Activated naive CD8-positive, alpha-beta T cell treated with anti-CD3 and anti-CD28 coated beads, Interleukin-2, amount 10 ng/mL, durations not matched to agents 7 days and 5 days (primary cell): ENCODE results near the gene OTOG. TPM values are rescaled to one million over a fixed set of nuclear protein-coding genes. Genes with fewer than 3 reads are reported as not detected.

ENCODE experiments used
- ATAC-seq: fragments of 150-1000 bp; cut with Tn5 transposase; one replicate; pipeline ENCODE4 v1.10.0; 2021; ENCODE audit warnings: low read depth, moderate library complexity
- POLR2A ChIA-PET: fragments of 350-600 bp; sonication (Branson Sonifier 250); formaldehyde crosslinking; loops from one replicate; lab custom pipeline; 2021; ENCODE audit warnings: antibody characterized with exemption; lab: Charles Lee
- DNase-seq: peaks from one replicate; pipeline ENCODE4 v3.0.0; 2021
- H3K27ac Mint-ChIP-seq: one replicate; pipeline ENCODE4 v1.8.0; 2022; ENCODE audit warnings: mild to moderate bottlenecking, mixed read lengths
- H3K27me3 Mint-ChIP-seq: one replicate; pipeline ENCODE4 v1.8.0; 2022; ENCODE audit warnings: mild to moderate bottlenecking, moderate library complexity, mixed read lengths
- H3K36me3 Mint-ChIP-seq: one replicate; pipeline ENCODE4 v1.8.0; 2021; ENCODE audit warnings: mild to moderate bottlenecking, mixed read lengths
- H3K4me1 Mint-ChIP-seq: one replicate; pipeline ENCODE4 v1.8.0; 2021; ENCODE audit warnings: mixed read lengths
- H3K4me3 Mint-ChIP-seq: one replicate; pipeline ENCODE4 v1.8.0; 2022; ENCODE audit warnings: mild to moderate bottlenecking, moderate library complexity, mixed read lengths
- H3K9me3 Mint-ChIP-seq: one replicate; pipeline ENCODE4 v1.8.0; 2021; ENCODE audit warnings: mixed read lengths
- total RNA-seq, 2 experiments: library from RNA; stranded (reverse); gene quantifications; one replicate each; pipeline ENCODE4 v1.2.3, GENCODE V29; 2021

Gene OTOG
- total RNA-seq, 2 experiments from 2014 or later = not detected

GRCh38 chr11:17563231-17563646, 16.2 kb downstream of the OTOG start:
- H3K4me1 Mint-ChIP-seq = peaks cover 4% of the 10 kb centered on the region
- no peak overlapping the region for H3K27ac Mint-ChIP-seq
- DNase-seq = no peak
- no peak for ATAC-seq
- H3K9me3 Mint-ChIP-seq = no peaks in the 10 kb centered on the region
- H3K4me3 Mint-ChIP-seq = no peak overlapping the region
- peaks cover 4% of the 10 kb centered on the region for H3K27me3 Mint-ChIP-seq
- POLR2A ChIA-PET = no interaction called here
- H3K36me3 Mint-ChIP-seq = no peaks in the 10 kb centered on the region

GRCh38 chr11:17563961-17564686, 17.1 kb downstream of the OTOG start:
- peaks cover 12% of the 10 kb centered on the region for H3K4me1 Mint-ChIP-seq
- H3K9me3 Mint-ChIP-seq = no peaks in the 10 kb centered on the region
- no peak overlapping the region for H3K4me3 Mint-ChIP-seq
- ATAC-seq = no peak
- H3K27me3 Mint-ChIP-seq = peaks cover 4% of the 10 kb centered on the region
- no peak for DNase-seq
- POLR2A ChIA-PET = no interaction called here
- H3K27ac Mint-ChIP-seq = no peak overlapping the region
- no peaks in the 10 kb centered on the region for H3K36me3 Mint-ChIP-seq

GRCh38 chr11:17564687-17565042, 17.6 kb downstream of the OTOG start:
- H3K27ac Mint-ChIP-seq = no peak overlapping the region
- no peak for DNase-seq
- no peak overlapping the region for H3K4me3 Mint-ChIP-seq
- H3K9me3 Mint-ChIP-seq = no peaks in the 10 kb centered on the region
- no peak for ATAC-seq
- POLR2A ChIA-PET = no interaction called here
- peaks cover 13% of the 10 kb centered on the region for H3K4me1 Mint-ChIP-seq
- H3K27me3 Mint-ChIP-seq = peaks cover 4% of the 10 kb centered on the region
- H3K36me3 Mint-ChIP-seq = no peaks in the 10 kb centered on the region

DNA sequence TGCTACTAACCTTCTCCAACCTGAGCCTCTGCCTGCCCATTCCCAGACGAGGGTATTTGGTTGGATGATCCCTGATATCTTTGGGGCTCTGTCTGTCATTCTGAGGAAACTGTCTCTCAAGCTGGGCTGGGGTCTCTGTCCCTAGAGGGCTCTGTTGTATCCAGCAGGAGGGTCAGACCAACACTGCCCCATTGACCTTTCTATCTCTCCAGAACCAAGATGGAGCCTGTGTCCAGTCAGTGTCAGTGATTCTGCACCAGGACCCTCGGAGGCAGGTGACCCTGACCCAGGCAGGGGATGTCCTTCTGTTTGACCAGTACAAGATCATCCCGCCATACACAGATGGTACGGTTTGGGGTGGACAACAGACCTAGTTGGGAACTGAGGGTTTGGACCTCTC, 21.9 kb downstream of the OTOG start:
- no peak for ATAC-seq
- Mint-ChIP-seq H3K4me1 (peaks cover 14% of the 10 kb centered on the region), H3K9me3 (no peaks in the 10 kb centered on the region), H3K27ac (no peak overlapping the region), H3K27me3 (peaks cover 4% of the 10 kb centered on the region), H3K4me3 (no peak overlapping the region), H3K36me3 (no peaks in the 10 kb centered on the region)
- DNase-seq = no peak
- POLR2A ChIA-PET = no interaction called here

- H3K4me3 Mint-ChIP-seq = no peak overlapping the region
- POLR2A ChIA-PET = no interaction called here
- H3K27ac Mint-ChIP-seq = no peak overlapping the region
- H3K4me1 Mint-ChIP-seq = peaks cover 14% of the 10 kb centered on the region
- H3K9me3 Mint-ChIP-seq = no peaks in the 10 kb centered on the region
- no peaks in the 10 kb centered on the region for H3K36me3 Mint-ChIP-seq
- peaks cover 4% of the 10 kb centered on the region for H3K27me3 Mint-ChIP-seq
- DNase-seq (no peak), ATAC-seq (no peak)
Observed at GRCh38 chr11:17570034-17570433, 23.0 kb downstream of the OTOG start.

GRCh38 chr11:17571431-17572358, 24.6 kb downstream of the OTOG start:
- Mint-ChIP-seq H3K27ac (peak overlapping the region; percentile 11), H3K36me3 (no peaks in the 10 kb centered on the region), H3K4me3 (no peak overlapping the region), H3K4me1 (peaks cover 14% of the 10 kb centered on the region), H3K27me3 (peaks cover 2% of the 10 kb centered on the region), H3K9me3 (no peaks in the 10 kb centered on the region)
- POLR2A ChIA-PET = no interaction called here
- ATAC-seq (no peak), DNase-seq (no peak)

DNA sequence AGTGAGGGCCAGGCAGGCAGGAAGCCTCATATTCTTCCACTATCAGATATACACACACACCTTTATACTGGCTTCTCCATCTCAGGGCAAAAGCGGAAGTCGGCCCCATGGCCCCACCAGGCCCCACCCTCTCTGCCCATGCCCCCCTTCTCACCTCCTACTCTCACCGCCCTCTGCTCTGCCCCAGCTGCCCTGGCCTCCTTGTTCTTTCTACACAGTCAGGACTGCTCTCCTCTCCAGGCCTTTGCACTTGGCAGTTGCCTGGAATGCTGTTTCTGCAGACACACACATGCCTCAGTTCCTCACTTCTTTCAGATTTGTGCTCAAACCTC, 25.3 kb downstream of the OTOG start:
- Mint-ChIP-seq H3K4me3 (no peak overlapping the region), H3K27ac (peak overlapping the region; percentile 59), H3K27me3 (no peaks in the 10 kb centered on the region), H3K4me1 (peaks cover 14% of the 10 kb centered on the region), H3K36me3 (no peaks in the 10 kb centered on the region), H3K9me3 (no peaks in the 10 kb centered on the region)
- DNase-seq (no peak), ATAC-seq (peak; percentile 41)
- POLR2A ChIA-PET = no interaction called here

DNA sequence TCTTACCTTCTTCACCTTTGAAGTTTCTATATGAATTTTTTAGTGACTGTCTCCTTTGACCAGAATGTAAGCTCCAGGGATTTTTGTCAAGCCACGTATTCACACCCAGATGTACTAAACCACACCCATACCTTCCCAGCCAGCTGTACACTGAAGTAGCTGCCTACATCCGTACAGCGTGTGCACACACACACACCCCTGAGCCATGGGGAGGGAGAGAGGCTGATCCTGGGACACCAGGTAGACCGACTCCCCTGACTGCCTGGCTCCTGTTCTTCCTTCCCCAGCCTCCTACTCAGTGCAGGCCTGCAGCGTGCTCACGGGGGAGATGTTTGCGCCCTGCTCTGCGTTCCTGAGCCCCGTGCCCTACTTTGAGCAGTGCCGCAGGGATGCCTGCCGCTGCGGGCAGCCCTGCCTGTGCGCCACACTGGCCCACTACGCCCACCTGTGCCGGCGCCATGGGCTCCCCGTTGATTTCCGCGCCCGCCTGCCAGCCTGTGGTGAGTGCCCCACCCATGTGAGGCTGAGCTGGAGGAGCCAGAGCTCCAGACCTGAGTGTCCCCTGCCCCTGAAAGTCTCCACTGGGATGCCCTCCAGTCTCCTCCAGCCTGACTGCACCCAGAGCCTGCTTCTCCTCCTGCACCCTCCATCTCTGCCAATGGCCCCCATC, 25.9 kb downstream of the OTOG start:
- Mint-ChIP-seq H3K27ac (peak overlapping the region; percentile 59), H3K4me1 (peaks cover 14% of the 10 kb centered on the region), H3K36me3 (no peaks in the 10 kb centered on the region), H3K9me3 (no peaks in the 10 kb centered on the region), H3K27me3 (no peaks in the 10 kb centered on the region), H3K4me3 (no peak overlapping the region)
- ATAC-seq = no peak
- POLR2A ChIA-PET = no interaction called here
- no peak for DNase-seq

DNA sequence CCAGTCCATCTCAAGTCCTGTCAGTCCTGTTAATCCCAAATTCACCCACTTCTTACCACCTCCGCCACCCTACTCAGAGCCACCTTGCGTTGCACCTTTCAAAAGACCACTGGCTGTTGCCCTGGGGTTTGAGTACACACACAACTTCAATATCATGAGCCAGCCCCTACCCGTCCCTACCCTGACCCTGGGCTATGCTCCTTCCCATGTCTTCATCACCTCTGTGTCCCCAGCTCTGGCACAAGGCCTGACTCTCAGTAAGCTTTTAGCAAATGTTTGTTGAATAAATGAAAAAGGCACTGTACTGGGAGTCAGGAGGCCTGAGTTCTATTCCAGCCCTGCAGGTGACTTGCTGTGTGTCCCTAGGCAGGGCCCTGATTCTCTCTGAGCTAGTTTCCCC, 26.5 kb downstream of the OTOG start:
- ATAC-seq (no peak), DNase-seq (no peak)
- Mint-ChIP-seq H3K27me3 (no peaks in the 10 kb centered on the region), H3K27ac (no peak overlapping the region), H3K9me3 (no peaks in the 10 kb centered on the region), H3K4me3 (no peak overlapping the region), H3K36me3 (no peaks in the 10 kb centered on the region), H3K4me1 (peaks cover 10% of the 10 kb centered on the region)
- POLR2A ChIA-PET = no interaction called here

GRCh38 chr11:17574141-17575091, 27.4 kb downstream of the OTOG start:
- DNase-seq = no peak
- POLR2A ChIA-PET = no interaction called here
- H3K27ac Mint-ChIP-seq = no peak overlapping the region
- no peak overlapping the region for H3K4me3 Mint-ChIP-seq
- H3K9me3 Mint-ChIP-seq = no peaks in the 10 kb centered on the region
- no peaks in the 10 kb centered on the region for H3K27me3 Mint-ChIP-seq
- no peaks in the 10 kb centered on the region for H3K36me3 Mint-ChIP-seq
- peaks cover 5% of the 10 kb centered on the region for H3K4me1 Mint-ChIP-seq
- no peak for ATAC-seq

DNA sequence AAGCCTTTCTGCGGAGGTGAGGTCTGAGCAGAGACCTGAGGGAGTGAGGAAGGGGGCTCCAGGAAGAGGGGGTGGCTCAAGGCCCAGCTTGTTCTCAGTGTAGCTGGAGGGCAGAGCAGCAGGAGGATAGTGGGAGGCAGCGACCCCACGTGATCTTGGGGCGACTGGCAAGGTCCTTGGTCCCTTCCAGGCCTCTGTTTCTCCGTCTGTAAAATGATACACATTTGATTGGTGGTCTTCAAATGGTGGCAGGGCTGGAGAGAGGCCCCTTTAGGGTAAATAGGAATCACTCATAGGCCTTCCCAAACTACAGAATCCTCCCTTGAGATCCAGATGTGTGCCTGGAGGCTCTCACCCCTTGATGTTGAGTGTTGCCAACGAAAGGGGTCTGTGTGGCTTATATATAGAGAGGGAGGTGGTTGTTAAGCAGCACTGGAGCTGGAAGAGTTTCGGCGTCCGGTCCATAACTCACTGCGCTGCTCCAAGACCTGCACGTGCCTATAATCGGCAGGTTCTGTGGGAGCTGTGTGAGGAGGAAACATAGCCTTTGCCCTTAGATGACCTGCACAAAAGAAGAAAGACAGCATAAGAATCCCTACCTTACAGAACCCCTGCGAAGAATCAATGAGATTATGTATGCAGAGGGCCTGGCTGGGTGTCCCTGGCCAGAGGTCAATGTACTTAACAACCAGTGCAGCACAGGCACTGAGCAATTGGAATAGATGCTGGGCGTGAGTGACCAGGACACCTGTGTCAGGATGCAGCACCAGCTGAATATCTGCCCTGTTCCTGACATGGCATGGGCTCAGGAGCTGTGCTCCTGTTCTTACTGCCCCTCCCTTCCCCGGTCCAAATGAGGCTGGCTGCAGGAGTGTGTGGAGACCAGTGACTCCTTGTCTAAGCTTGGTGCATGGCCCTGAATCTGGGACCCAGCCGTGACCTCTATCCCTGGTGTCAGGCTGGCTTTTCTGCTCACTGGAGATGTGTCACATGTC, 28.7 kb downstream of the OTOG start:
- no peak for DNase-seq
- POLR2A ChIA-PET = no interaction called here
- peaks cover 5% of the 10 kb centered on the region for H3K27me3 Mint-ChIP-seq

DNA sequence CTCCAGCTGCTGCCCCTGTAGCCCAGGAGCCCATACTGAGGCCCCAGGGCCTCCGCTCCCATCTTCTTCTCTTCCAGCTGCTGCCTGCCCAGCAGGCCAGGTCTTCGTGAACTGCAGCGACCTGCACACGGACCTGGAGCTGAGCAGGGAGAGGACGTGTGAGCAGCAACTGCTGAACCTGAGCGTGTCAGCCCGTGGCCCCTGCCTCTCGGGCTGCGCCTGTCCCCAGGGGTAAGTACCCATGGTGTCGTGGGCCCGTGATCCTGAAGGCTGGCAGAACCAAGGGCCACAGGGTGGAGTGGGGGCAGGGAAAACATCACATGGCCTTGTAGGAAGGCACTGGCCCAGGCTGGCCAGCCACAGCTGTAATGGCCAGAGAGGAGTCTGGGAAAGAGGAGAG, 31.2 kb downstream of the OTOG start:
- no peak for DNase-seq
- Mint-ChIP-seq H3K36me3 (no peaks in the 10 kb centered on the region), H3K9me3 (no peaks in the 10 kb centered on the region), H3K27me3 (peaks cover 20% of the 10 kb centered on the region), H3K4me3 (no peak overlapping the region), H3K4me1 (peaks cover 2% of the 10 kb centered on the region), H3K27ac (no peak overlapping the region)
- ATAC-seq = no peak
- POLR2A ChIA-PET = no interaction called here

More for the DNA sequence above, 28.7 kb downstream of the OTOG start:
- no peaks in the 10 kb centered on the region for H3K9me3 Mint-ChIP-seq
- H3K36me3 Mint-ChIP-seq = no peaks in the 10 kb centered on the region
- H3K4me1 Mint-ChIP-seq = peaks cover 7% of the 10 kb centered on the region
- no peak for ATAC-seq
- no peak overlapping the region for H3K27ac Mint-ChIP-seq
- H3K4me3 Mint-ChIP-seq = no peak overlapping the region
